AG10803 (cell line): ENCODE data around the gene CIDEB.

Source experiments
- DNase-seq: peaks from one replicate; pipeline ENCODE4 v3.0.0; 2010; ENCODE audit warnings: low read depth
- H3K4me3 ChIP-seq: 2 replicates; pipeline ENCODE4 v1.5.1; 2011; ENCODE audit warnings: mild to moderate bottlenecking, low read length, control low read depth
- CTCF ChIP-seq: conservative IDR thresholded peaks from 2 replicates; pipeline ENCODE4 v1.5.1; 2011; ENCODE audit warnings: mild to moderate bottlenecking, low read length, control low read depth, inconsistent platforms

CIDEB gene

GRCh38 chr14:24338843-24339242, 31.1 kb upstream of the CIDEB start:
- no peak for TF ChIP-seq CTCF
- DNase-seq: no peak
- H3K4me3 ChIP-seq: peak overlapping the region; percentile 64; the same call in 1 of the 2 replicates

GRCh38 chr14:24337824-24338175, 30.0 kb upstream of the CIDEB start:
- DNase-seq: no peak
- H3K4me3 ChIP-seq: no peak overlapping the region
- TF ChIP-seq CTCF: no peak

GRCh38 chr14:24337144-24337823, 29.5 kb upstream of the CIDEB start:
- DNase-seq: no peak
- TF ChIP-seq CTCF: no peak
- H3K4me3 ChIP-seq: no peak overlapping the region

GRCh38 chr14:24335461-24336171, 27.8 kb upstream of the CIDEB start:
- no peak overlapping the region for H3K4me3 ChIP-seq
- TF ChIP-seq CTCF: no peak
- DNase-seq: no peak

- no peak for TF ChIP-seq CTCF
- peak within 1 kb of the TSS; percentile 52 for H3K4me3 ChIP-seq
- no peak for DNase-seq
These were observed 26.9 kb upstream of the CIDEB start, which contains the start of gene ADCY4 for GRCh38 chr14:24334431-24335291. ADCY4 (minus strand) TSS chr14:24335071; CDS start chr14:24334652, 419 bp downstream.

GRCh38 chr14:24332268-24332993, 24.7 kb upstream of the CIDEB start:
- H3K4me3 ChIP-seq: peak overlapping the region; percentile 17; the same call in 1 of the 2 replicates
- TF ChIP-seq CTCF: peak; percentile 82
- peak; percentile 64 for DNase-seq
